ENCODE results near the gene IGF1R.

The IGF1R gene

GRCh38 chr15:98776607-98777281, 128.4 kb downstream of the IGF1R start:
- no peaks in the 10 kb centered on the region for H3K27me3 ChIP-seq (ENCODE audit: control insufficient read depth, insufficient read depth, low read length)
- no peaks in the 10 kb centered on the region for H3K9me3 ChIP-seq (ENCODE audit: control insufficient read depth, insufficient read depth, low read length)
- H3K4me1 ChIP-seq (ENCODE audit: control insufficient read depth, insufficient read depth, low read length) = peaks cover 22% of the 10 kb centered on the region
- H3K9ac ChIP-seq (ENCODE audit: low read depth, low read length) = no peak overlapping the region
- H3K4me3 ChIP-seq (ENCODE audit: low read depth, low read length) = no peak overlapping the region
- H3K36me3 ChIP-seq (ENCODE audit: control insufficient read depth, insufficient read depth, low read length) = no peaks in the 10 kb centered on the region

GRCh38 chr15:98777426-98777825, 129.1 kb downstream of the IGF1R start:
- Histone ChIP-seq H3K9ac (ENCODE audit: low read depth, low read length) (no peak overlapping the region), H3K4me3 (ENCODE audit: low read depth, low read length) (no peak overlapping the region), H3K4me1 (ENCODE audit: control insufficient read depth, insufficient read depth, low read length) (peaks cover 22% of the 10 kb centered on the region)

GRCh38 chr15:98778263-98778959, 130.1 kb downstream of the IGF1R start:
- H3K36me3 ChIP-seq (ENCODE audit: control insufficient read depth, insufficient read depth, low read length) = no peaks in the 10 kb centered on the region
- no peak overlapping the region for H3K9ac ChIP-seq (ENCODE audit: low read depth, low read length)
- peaks cover 19% of the 10 kb centered on the region for H3K4me1 ChIP-seq (ENCODE audit: control insufficient read depth, insufficient read depth, low read length)
- no peaks in the 10 kb centered on the region for H3K9me3 ChIP-seq (ENCODE audit: control insufficient read depth, insufficient read depth, low read length)
- no peak overlapping the region for H3K4me3 ChIP-seq (ENCODE audit: low read depth, low read length)
- H3K27me3 ChIP-seq (ENCODE audit: control insufficient read depth, insufficient read depth, low read length) = no peaks in the 10 kb centered on the region

More at GRCh38 chr15:98777426-98777825, 129.1 kb downstream of the IGF1R start:
- no peaks in the 10 kb centered on the region for H3K9me3 ChIP-seq (ENCODE audit: control insufficient read depth, insufficient read depth, low read length)
- H3K36me3 ChIP-seq (ENCODE audit: control insufficient read depth, insufficient read depth, low read length) = no peaks in the 10 kb centered on the region
- no peaks in the 10 kb centered on the region for H3K27me3 ChIP-seq (ENCODE audit: control insufficient read depth, insufficient read depth, low read length)

GRCh38 chr15:98778960-98779359, 130.6 kb downstream of the IGF1R start:
- Histone ChIP-seq H3K4me1 (ENCODE audit: control insufficient read depth, insufficient read depth, low read length) (peaks cover 14% of the 10 kb centered on the region), H3K27me3 (ENCODE audit: control insufficient read depth, insufficient read depth, low read length) (no peaks in the 10 kb centered on the region), H3K4me3 (ENCODE audit: low read depth, low read length) (no peak overlapping the region), H3K36me3 (ENCODE audit: control insufficient read depth, insufficient read depth, low read length) (no peaks in the 10 kb centered on the region), H3K9ac (ENCODE audit: low read depth, low read length) (no peak overlapping the region), H3K9me3 (ENCODE audit: control insufficient read depth, insufficient read depth, low read length) (no peaks in the 10 kb centered on the region)

GRCh38 chr15:98779463-98780071, 131.2 kb downstream of the IGF1R start:
- H3K4me3 ChIP-seq (ENCODE audit: low read depth, low read length) = no peak overlapping the region
- peaks cover 18% of the 10 kb centered on the region for H3K4me1 ChIP-seq (ENCODE audit: control insufficient read depth, insufficient read depth, low read length)
- no peaks in the 10 kb centered on the region for H3K27me3 ChIP-seq (ENCODE audit: control insufficient read depth, insufficient read depth, low read length)
- H3K36me3 ChIP-seq (ENCODE audit: control insufficient read depth, insufficient read depth, low read length) = no peaks in the 10 kb centered on the region
- H3K9me3 ChIP-seq (ENCODE audit: control insufficient read depth, insufficient read depth, low read length) = no peaks in the 10 kb centered on the region
- no peak overlapping the region for H3K9ac ChIP-seq (ENCODE audit: low read depth, low read length)

- H3K4me1 ChIP-seq (ENCODE audit: control insufficient read depth, insufficient read depth, low read length) = peaks cover 30% of the 10 kb centered on the region
- no peak overlapping the region for H3K4me3 ChIP-seq (ENCODE audit: low read depth, low read length)
- H3K9ac ChIP-seq (ENCODE audit: low read depth, low read length) = no peak overlapping the region
- H3K9me3 ChIP-seq (ENCODE audit: control insufficient read depth, insufficient read depth, low read length) = no peaks in the 10 kb centered on the region
- H3K27me3 ChIP-seq (ENCODE audit: control insufficient read depth, insufficient read depth, low read length) = no peaks in the 10 kb centered on the region
- no peaks in the 10 kb centered on the region for H3K36me3 ChIP-seq (ENCODE audit: control insufficient read depth, insufficient read depth, low read length)
Observed at GRCh38 chr15:98781838-98782237, 133.5 kb downstream of the IGF1R start.

- Histone ChIP-seq H3K4me3 (ENCODE audit: low read depth, low read length) (no peak overlapping the region), H3K9me3 (ENCODE audit: control insufficient read depth, insufficient read depth, low read length) (no peaks in the 10 kb centered on the region), H3K9ac (ENCODE audit: low read depth, low read length) (no peak overlapping the region), H3K27me3 (ENCODE audit: control insufficient read depth, insufficient read depth, low read length) (no peaks in the 10 kb centered on the region), H3K36me3 (ENCODE audit: control insufficient read depth, insufficient read depth, low read length) (no peaks in the 10 kb centered on the region), H3K4me1 (ENCODE audit: control insufficient read depth, insufficient read depth, low read length) (peaks cover 33% of the 10 kb centered on the region)
Observed at GRCh38 chr15:98782801-98783200, 134.5 kb downstream of the IGF1R start.

GRCh38 chr15:98785431-98785806, 137.1 kb downstream of the IGF1R start:
- Histone ChIP-seq H3K9ac (ENCODE audit: low read depth, low read length) (no peak overlapping the region), H3K4me3 (ENCODE audit: low read depth, low read length) (no peak overlapping the region), H3K4me1 (ENCODE audit: control insufficient read depth, insufficient read depth, low read length) (peaks cover 48% of the 10 kb centered on the region)

GRCh38 chr15:98785807-98786621, 137.7 kb downstream of the IGF1R start:
- H3K9me3 ChIP-seq (ENCODE audit: control insufficient read depth, insufficient read depth, low read length) = no peaks in the 10 kb centered on the region
- H3K27me3 ChIP-seq (ENCODE audit: control insufficient read depth, insufficient read depth, low read length) = no peaks in the 10 kb centered on the region
- H3K4me1 ChIP-seq (ENCODE audit: control insufficient read depth, insufficient read depth, low read length) = peaks cover 53% of the 10 kb centered on the region
- no peak overlapping the region for H3K4me3 ChIP-seq (ENCODE audit: low read depth, low read length)
- H3K9ac ChIP-seq (ENCODE audit: low read depth, low read length) = no peak overlapping the region
- no peaks in the 10 kb centered on the region for H3K36me3 ChIP-seq (ENCODE audit: control insufficient read depth, insufficient read depth, low read length)

More at GRCh38 chr15:98785431-98785806, 137.1 kb downstream of the IGF1R start:
- no peaks in the 10 kb centered on the region for H3K27me3 ChIP-seq (ENCODE audit: control insufficient read depth, insufficient read depth, low read length)
- H3K36me3 ChIP-seq (ENCODE audit: control insufficient read depth, insufficient read depth, low read length) = no peaks in the 10 kb centered on the region
- H3K9me3 ChIP-seq (ENCODE audit: control insufficient read depth, insufficient read depth, low read length) = no peaks in the 10 kb centered on the region

GRCh38 chr15:98786717-98787116, 138.4 kb downstream of the IGF1R start:
- Histone ChIP-seq H3K36me3 (ENCODE audit: control insufficient read depth, insufficient read depth, low read length) (no peaks in the 10 kb centered on the region), H3K27me3 (ENCODE audit: control insufficient read depth, insufficient read depth, low read length) (no peaks in the 10 kb centered on the region), H3K4me1 (ENCODE audit: control insufficient read depth, insufficient read depth, low read length) (peaks cover 57% of the 10 kb centered on the region), H3K9me3 (ENCODE audit: control insufficient read depth, insufficient read depth, low read length) (no peaks in the 10 kb centered on the region), H3K9ac (ENCODE audit: low read depth, low read length) (no peak overlapping the region), H3K4me3 (ENCODE audit: low read depth, low read length) (no peak overlapping the region)

- H3K27me3 ChIP-seq (ENCODE audit: control insufficient read depth, insufficient read depth, low read length) = no peaks in the 10 kb centered on the region
- no peaks in the 10 kb centered on the region for H3K9me3 ChIP-seq (ENCODE audit: control insufficient read depth, insufficient read depth, low read length)
- H3K4me3 ChIP-seq (ENCODE audit: low read depth, low read length) = no peak overlapping the region
- H3K4me1 ChIP-seq (ENCODE audit: control insufficient read depth, insufficient read depth, low read length) = peaks cover 60% of the 10 kb centered on the region
- H3K9ac ChIP-seq (ENCODE audit: low read depth, low read length) = no peak overlapping the region
- H3K36me3 ChIP-seq (ENCODE audit: control insufficient read depth, insufficient read depth, low read length) = no peaks in the 10 kb centered on the region
Observed at GRCh38 chr15:98787194-98787593, 138.9 kb downstream of the IGF1R start.
